Endothelial cell of umbilical vein (primary cell): ENCODE results near the gene FBXO3. TPM values are rescaled to one million over a fixed set of nuclear protein-coding genes. Genes with fewer than 3 reads are reported as not detected.

Experiments
- BruUV-seq: library from RNA; stranded (reverse); fragments of 400-500 nt; replicated peaks from 2 replicates; lab custom pipeline; 2021; lab: Mats Ljungman, UMichigan
- CTCF ChIA-PET: fragments of 300-600, 350-600 bp; sonication (Branson Sonifier 250); formaldehyde crosslinking; loops from one replicate; lab custom pipeline; 2021; ENCODE audit warnings: antibody characterized with exemption, inconsistent platforms; lab: Charles Lee
- POLR2A ChIA-PET: fragments of 300-600, 350-600 bp; sonication (Branson Sonifier 250); formaldehyde crosslinking; loops from one replicate; lab custom pipeline; 2021; ENCODE audit warnings: antibody characterized with exemption, inconsistent platforms; lab: Charles Lee
- DNase-seq: peaks from one replicate; pipeline ENCODE4 v3.0.0-alpha.2; 2011; ENCODE audit warnings: low read depth, low spot score
- FAIRE-seq: peaks from 2 replicates; lab custom pipeline; 2011; peaks lifted over from hg19 to GRCh38; lab: Jason Lieb, UNC
- H2AFZ ChIP-seq: 2 replicates; pipeline ENCODE4 v1.6.0; 2012; ENCODE audit warnings: low read depth, low read length, control low read depth, inconsistent platforms
- H3K27ac ChIP-seq: 2 replicates; pipeline ENCODE4 v1.5.1; 2011; ENCODE audit warnings: low read depth, mild to moderate bottlenecking, control low read depth, low read length, moderate library complexity; ENCODE audit not compliant: insufficient read depth
- H3K27me3 ChIP-seq, 2 experiments: 2 replicates each; pipeline versions ENCODE4 v1.6.0 to v1.6.1; 2011; ENCODE audit warnings: low read length in 2 of 2, mixed read lengths in 1 of 2; ENCODE audit not compliant: control insufficient read depth in 2 of 2, insufficient read depth in 2 of 2
- H3K36me3 ChIP-seq, 2 experiments: 2 replicates in 1 of 2; 3 replicates in 1 of 2; pipeline ENCODE4 v1.5.1; 2011; ENCODE audit warnings: low read length in 2 of 2, mild to moderate bottlenecking in 1 of 2, moderate library complexity in 1 of 2; ENCODE audit not compliant: control insufficient read depth in 2 of 2, insufficient read depth in 2 of 2; ENCODE audit errors: extremely low read depth in 1 of 2
- H3K4me1 ChIP-seq: 3 replicates; pipeline ENCODE4 v1.5.1; 2011; ENCODE audit warnings: mild to moderate bottlenecking, low read length; ENCODE audit not compliant: control insufficient read depth, insufficient read depth; ENCODE audit errors: extremely low read depth
- H3K4me2 ChIP-seq: 2 replicates; pipeline ENCODE4 v1.6.1; 2011; ENCODE audit warnings: low read length, control low read depth, mixed read lengths; ENCODE audit not compliant: insufficient read depth
- H3K4me3 ChIP-seq, 3 experiments: fragments of 200-600 bp in 1 of 3; sonication (generic), shearing (Covaris generic) in 1 of 3; replicated peaks in 1 of 3; 2 replicates each; pipeline ENCODE4 v1.5.1; 2011 to 2016; ENCODE audit warnings: control low read depth in 3 of 3, low read length in 3 of 3, mild to moderate bottlenecking in 2 of 3, inconsistent platforms in 1 of 3, low read depth in 1 of 3, moderate library complexity in 1 of 3; ENCODE audit not compliant: insufficient read depth in 1 of 3
- H3K79me2 ChIP-seq: 2 replicates; pipeline ENCODE4 v1.6.0; 2012; ENCODE audit warnings: low read length, inconsistent platforms; ENCODE audit not compliant: control insufficient read depth, insufficient read depth
- H3K9ac ChIP-seq: replicated peaks from 2 replicates; pipeline ENCODE3; 2011; ENCODE audit warnings: low read length, control low read depth; ENCODE audit not compliant: insufficient read depth; ENCODE audit errors: extremely low read depth
- H3K9me1 ChIP-seq: replicated peaks from 3 replicates; pipeline ENCODE4 v1.6.0; 2011; ENCODE audit warnings: mild to moderate bottlenecking, low read length; ENCODE audit not compliant: control insufficient read depth, insufficient read depth; ENCODE audit errors: extremely low read depth
- H3K9me3 ChIP-seq: replicated peaks from 2 replicates; pipeline ENCODE4 v1.5.1; 2012; ENCODE audit warnings: low read length, inconsistent platforms; ENCODE audit not compliant: control insufficient read depth, insufficient read depth
- H4K20me1 ChIP-seq: replicated peaks from 2 replicates; pipeline ENCODE3; 2011; ENCODE audit warnings: mild to moderate bottlenecking, low read length; ENCODE audit not compliant: control insufficient read depth, insufficient read depth; ENCODE audit errors: extremely low read depth
- CTCF ChIP-seq, 2 donors: IDR thresholded peaks; 1 replicate in 1 of 2; 2 replicates in 1 of 2; pipeline ENCODE4 v1.5.1; 2011; ENCODE audit warnings: low read length in 2 of 2, mild to moderate bottlenecking in 2 of 2, moderate library complexity in 2 of 2, control low read depth in 1 of 2, inconsistent platforms in 1 of 2, low read depth in 1 of 2; ENCODE audit not compliant: insufficient read depth in 1 of 2; ENCODE audit errors: extremely low read depth in 1 of 2
- EZH2 ChIP-seq: IDR thresholded peaks from 2 replicates; pipeline ENCODE4 v1.6.1; 2012; ENCODE audit warnings: borderline replicate concordance, low read depth, mild to moderate bottlenecking, moderate library complexity, low read length, inconsistent platforms; ENCODE audit not compliant: severe bottlenecking
- FOS ChIP-seq: IDR thresholded peaks from 2 replicates; pipeline ENCODE4 v1.6.1; 2011; ENCODE audit warnings: mild to moderate bottlenecking, low read length, moderate library complexity, borderline replicate concordance; ENCODE audit not compliant: insufficient read depth
- GATA2 ChIP-seq: IDR thresholded peaks from 2 replicates; pipeline ENCODE4 v1.7.0; 2011; ENCODE audit warnings: low read depth, mild to moderate bottlenecking, moderate library complexity, mixed read lengths, low read length; ENCODE audit not compliant: insufficient read length, insufficient read depth
- JUN ChIP-seq: IDR thresholded peaks from 2 replicates; pipeline ENCODE4 v1.6.1; 2011; ENCODE audit warnings: borderline replicate concordance, low read depth; ENCODE audit not compliant: insufficient read length, insufficient read depth
- MAX ChIP-seq: IDR thresholded peaks from 2 replicates; pipeline ENCODE4 v1.6.1; 2011; ENCODE audit not compliant: insufficient read depth, insufficient read length
- MYC ChIP-seq: IDR thresholded peaks from one replicate; pipeline ENCODE4 v1.6.1; 2011; ENCODE audit warnings: mild to moderate bottlenecking, low read depth, low read length
- POLR2A ChIP-seq: IDR thresholded peaks from 2 replicates; pipeline ENCODE4 v1.6.1; 2012; ENCODE audit warnings: low read depth, mild to moderate bottlenecking, control low read depth, low read length
- POLR2AphosphoS5 ChIP-seq: IDR thresholded peaks from 2 replicates; pipeline ENCODE4 v1.6.1; 2012; ENCODE audit warnings: low read depth, mild to moderate bottlenecking, control low read depth, low read length, moderate library complexity; ENCODE audit not compliant: insufficient read depth
- dilution Hi-C: fragments of 300-500 bp; cut with MboI; formaldehyde crosslinking; loops from one replicate; pipeline ENCODE4 v1.15.0; 2019; ENCODE audit warnings: low sequenced_read_pairs; ENCODE audit not compliant: extremely low pct_ligation_motif_present
- intact Hi-C: fragments of 100-400 bp; cut with micrococcal nuclease; formaldehyde crosslinking; loops from one replicate; pipeline ENCODE4 v1.10.0; 2022
- polyA plus RNA-seq, 4 experiments: library from polyadenylated mRNA; depleted of rRNA in 3 of 4; stranded (reverse) in 3 of 4; unstranded in 1 of 4; fragments of >200 nt; gene quantifications; 2 replicates each; pipeline versions ENCODE4 v1.2.1 to v1.2.3, GENCODE V29; 2011 to 2012; ENCODE audit warnings: missing spikeins in 1 of 4
- total RNA-seq: library from RNA; stranded (reverse); gene quantifications from 2 replicates; pipeline ENCODE4 v1.2.3, GENCODE V29; 2021

FBXO3 gene
- total and polyA plus RNA-seq, 2 donors (not counting 3 experiments of a cell fraction or from before 2014, with no cell fraction given), result 18.0 to 23.1 TPM

GRCh38 chr11:33767624-33768023 lies 6.7 kb downstream of the FBXO3 start:
- Histone ChIP-seq H3K36me3 (peaks cover 0 to 3% of the 10 kb centered on the region in 2 experiments), H3K4me2 (no peak overlapping the region), H3K9me3 (no peaks in the 10 kb centered on the region), H3K27ac (no peak overlapping the region), H3K4me1 (no peaks in the 10 kb centered on the region), H2AFZ (no peak overlapping the region), H3K9me1 (no peaks in the 10 kb centered on the region), H3K4me3 (no peak overlapping the region), H3K79me2 (peaks cover 9% of the 10 kb centered on the region), H4K20me1 (no peaks in the 10 kb centered on the region), H3K9ac (no peak overlapping the region), H3K27me3 (no peaks in the 10 kb centered on the region)
- dilution Hi-C loops, result no loop called here
- POLR2A ChIA-PET, result no interaction called here
- intact Hi-C loops, result no loop called here
- no peak for FAIRE-seq
- DNase-seq, result no peak
- CTCF ChIA-PET, result interaction anchor here (1.8 kb wide), 1 partner anchor 25 kb away, joined by 5 read pairs; no protein-coding TSS in a partner anchor
- no TSS peak for BruUV-seq
- no peak for TF ChIP-seq POLR2AphosphoS5
- TF ChIP-seq GATA2, result no peak
- no peak for TF ChIP-seq POLR2A
- no peak for TF ChIP-seq FOS
- no peak for TF ChIP-seq JUN
- TF ChIP-seq MYC, result no peak
- TF ChIP-seq EZH2, result no peak
- TF ChIP-seq MAX, result no peak
- no peak for TF ChIP-seq CTCF (IDR thresholded peaks at IDR 0.05; ENCODE audit: extremely low read depth in 1 of 2, insufficient read depth in 1 of 2, low read depth in 1 of 2, low read length in 2 of 2)
